Muscle layer of duodenum (tissue), 2 donors: ENCODE results near the gene CHL1.

Experiments used
- H3K27ac ChIP-seq: one replicate; pipeline ENCODE4 v1.7.0; 2013; ENCODE audit warnings: mild to moderate bottlenecking, low read length
- H3K27me3 ChIP-seq: one replicate; pipeline ENCODE4 v1.7.0; 2013; ENCODE audit warnings: low read depth, mild to moderate bottlenecking, control low read depth, low read length
- H3K36me3 ChIP-seq, 2 donors: one replicate each; pipeline ENCODE4 v1.7.0; 2013; ENCODE audit warnings: low read length in 2 of 2, control low read depth in 1 of 2, mild to moderate bottlenecking in 1 of 2; ENCODE audit not compliant: insufficient read depth in 2 of 2, control insufficient read depth in 1 of 2
- H3K4me1 ChIP-seq, 2 donors: one replicate each; pipeline ENCODE4 v1.7.0; 2013; ENCODE audit warnings: low read length in 2 of 2, mild to moderate bottlenecking in 2 of 2, control low read depth in 1 of 2, moderate library complexity in 1 of 2; ENCODE audit not compliant: insufficient read depth in 2 of 2, control insufficient read depth in 1 of 2
- H3K4me3 ChIP-seq, 2 donors: one replicate each; pipeline ENCODE4 v1.7.0; 2013; ENCODE audit warnings: low read length in 2 of 2, low read depth in 1 of 2, mild to moderate bottlenecking in 1 of 2
- H3K9me3 ChIP-seq, 2 donors: one replicate each; pipeline ENCODE4 v1.7.0; 2013; ENCODE audit warnings: low read length in 2 of 2, control low read depth in 1 of 2, mild to moderate bottlenecking in 1 of 2; ENCODE audit not compliant: control insufficient read depth in 1 of 2
- donor health status: healthy.

The CHL1 gene

DNA sequence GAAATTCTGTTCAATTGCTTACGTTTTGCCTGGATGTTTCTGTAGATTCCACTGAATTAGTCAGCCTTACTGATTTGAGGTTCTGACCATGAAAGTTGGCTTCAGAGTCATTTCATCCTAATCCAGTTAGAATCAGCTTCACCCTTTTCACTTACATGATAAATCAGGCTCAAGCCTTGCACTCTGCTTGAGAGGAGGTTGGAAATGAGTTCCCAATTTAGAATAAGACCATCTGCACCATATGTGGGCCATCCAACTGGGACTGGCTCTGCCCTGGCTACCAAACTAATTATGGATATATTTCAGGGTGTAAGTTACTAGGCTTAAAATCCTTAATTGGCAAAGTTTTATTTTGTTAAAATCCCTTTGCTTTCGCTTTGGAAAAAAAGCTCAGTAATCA is 255.7 kb downstream of the CHL1 start:
- no peaks in the 10 kb centered on the region for H3K27me3 ChIP-seq
- no peaks in the 10 kb centered on the region for H3K4me1 ChIP-seq
- no peaks in the 10 kb centered on the region for H3K36me3 ChIP-seq
- no peak overlapping the region for H3K4me3 ChIP-seq
- no peak overlapping the region for H3K27ac ChIP-seq
- no peaks in the 10 kb centered on the region for H3K9me3 ChIP-seq

DNA sequence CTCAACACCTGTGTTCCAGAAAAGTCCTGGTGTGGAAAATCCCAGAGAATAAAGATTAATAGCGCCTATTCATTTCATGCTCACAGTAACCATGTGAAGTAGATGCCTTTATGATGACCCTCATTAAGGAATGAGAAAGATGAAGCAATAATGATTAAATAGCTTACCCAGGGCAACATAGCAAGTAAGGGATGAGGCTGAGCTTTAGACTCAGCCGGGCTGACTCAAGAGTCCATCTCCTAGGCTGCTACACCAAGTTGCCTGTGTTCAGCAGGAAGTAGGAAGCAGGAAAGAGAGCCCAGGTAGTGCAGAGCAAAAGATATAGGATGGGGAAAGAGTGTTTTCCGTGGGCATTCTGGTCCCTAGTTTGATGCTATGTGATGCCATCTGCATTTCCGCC is 256.5 kb downstream of the CHL1 start:
- no peaks in the 10 kb centered on the region for H3K9me3 ChIP-seq
- H3K27ac ChIP-seq = no peak overlapping the region
- H3K27me3 ChIP-seq = no peaks in the 10 kb centered on the region
- no peaks in the 10 kb centered on the region for H3K36me3 ChIP-seq
- H3K4me3 ChIP-seq = no peak overlapping the region
- no peaks in the 10 kb centered on the region for H3K4me1 ChIP-seq

GRCh38 chr3:454986-455385 is 258.4 kb downstream of the CHL1 start:
- Histone ChIP-seq H3K4me1 (no peaks in the 10 kb centered on the region), H3K36me3 (no peaks in the 10 kb centered on the region), H3K4me3 (no peak overlapping the region), H3K27me3 (no peaks in the 10 kb centered on the region), H3K9me3 (no peaks in the 10 kb centered on the region), H3K27ac (no peak overlapping the region)

DNA sequence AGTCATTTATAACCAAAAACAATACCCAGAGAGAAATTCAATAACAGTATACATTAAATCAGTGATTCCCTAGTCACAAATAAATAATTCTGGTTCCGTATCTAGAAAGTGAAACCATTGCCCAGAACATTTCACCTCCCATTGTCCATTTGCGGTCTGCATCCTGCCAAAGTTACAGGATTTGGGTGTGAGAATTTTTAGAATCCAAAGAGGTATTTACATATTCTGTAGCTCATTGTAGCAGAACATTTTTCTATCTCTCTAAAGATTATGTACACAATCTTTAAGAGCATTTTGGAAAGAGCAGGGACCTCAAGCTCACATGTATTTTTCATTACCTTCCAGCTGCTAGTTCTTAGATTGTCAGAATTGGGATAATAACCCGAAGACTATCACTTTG is 261.6 kb downstream of the CHL1 start:
- no peaks in the 10 kb centered on the region for H3K9me3 ChIP-seq
- H3K4me1 ChIP-seq = no peaks in the 10 kb centered on the region
- no peaks in the 10 kb centered on the region for H3K27me3 ChIP-seq
- H3K27ac ChIP-seq = no peak overlapping the region
- H3K4me3 ChIP-seq = no peak overlapping the region
- H3K36me3 ChIP-seq = no peaks in the 10 kb centered on the region

- Histone ChIP-seq H3K36me3 (no peaks in the 10 kb centered on the region), H3K4me3 (no peak overlapping the region), H3K4me1 (no peaks in the 10 kb centered on the region), H3K9me3 (no peaks in the 10 kb centered on the region), H3K27me3 (no peaks in the 10 kb centered on the region), H3K27ac (no peak overlapping the region)
These were observed 262.2 kb downstream of the CHL1 start for GRCh38 chr3:458653-459310.
